ENCODE data around the gene NXPH3.

DNA sequence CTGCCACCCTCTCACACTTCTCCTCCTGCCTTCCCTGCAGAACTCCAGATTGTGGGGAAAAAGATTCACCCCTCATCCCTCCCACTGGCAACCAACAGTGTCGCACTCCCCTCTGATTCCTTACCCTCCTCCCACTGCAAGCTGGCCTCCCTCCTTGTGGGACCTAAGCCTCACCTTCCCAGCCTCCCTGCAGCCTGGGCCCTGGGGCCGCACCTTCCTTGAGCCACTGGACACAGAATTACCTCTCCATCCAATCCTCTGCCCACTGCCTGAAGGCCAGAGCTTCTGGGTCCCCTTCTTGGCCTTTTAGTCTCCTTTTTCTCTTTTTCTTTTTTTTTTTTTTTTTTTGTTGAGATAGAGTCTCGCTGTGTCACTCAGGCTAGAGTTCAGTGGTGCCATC is 46.7 kb upstream of the NXPH3 start:
- TF ChIP-seq RNF2 (IDR thresholded peaks at IDR 0.05) (no peak), RAD21 (CRISPR knock-in tag; conservative IDR thresholded peaks at IDR 0.05 in 1 of 2, IDR thresholded peaks at IDR 0.05 in 1 of 2) (no peak), FIP1L1 (IDR thresholded peaks at IDR 0.05; ENCODE audit: low read depth, low read length, poor library complexity, severe bottlenecking) (no peak), SMAD1 (IDR thresholded peaks at IDR 0.05; ENCODE audit: low read depth, low read length, partially characterized antibody) (no peak), POLR2A (conservative IDR thresholded peaks at IDR 0.05) (no peak), RBM25 (IDR thresholded peaks at IDR 0.05; ENCODE audit: low read depth, low read length, severe bottlenecking) (no peak)
- TF ChIP-seq, protein P1, sequence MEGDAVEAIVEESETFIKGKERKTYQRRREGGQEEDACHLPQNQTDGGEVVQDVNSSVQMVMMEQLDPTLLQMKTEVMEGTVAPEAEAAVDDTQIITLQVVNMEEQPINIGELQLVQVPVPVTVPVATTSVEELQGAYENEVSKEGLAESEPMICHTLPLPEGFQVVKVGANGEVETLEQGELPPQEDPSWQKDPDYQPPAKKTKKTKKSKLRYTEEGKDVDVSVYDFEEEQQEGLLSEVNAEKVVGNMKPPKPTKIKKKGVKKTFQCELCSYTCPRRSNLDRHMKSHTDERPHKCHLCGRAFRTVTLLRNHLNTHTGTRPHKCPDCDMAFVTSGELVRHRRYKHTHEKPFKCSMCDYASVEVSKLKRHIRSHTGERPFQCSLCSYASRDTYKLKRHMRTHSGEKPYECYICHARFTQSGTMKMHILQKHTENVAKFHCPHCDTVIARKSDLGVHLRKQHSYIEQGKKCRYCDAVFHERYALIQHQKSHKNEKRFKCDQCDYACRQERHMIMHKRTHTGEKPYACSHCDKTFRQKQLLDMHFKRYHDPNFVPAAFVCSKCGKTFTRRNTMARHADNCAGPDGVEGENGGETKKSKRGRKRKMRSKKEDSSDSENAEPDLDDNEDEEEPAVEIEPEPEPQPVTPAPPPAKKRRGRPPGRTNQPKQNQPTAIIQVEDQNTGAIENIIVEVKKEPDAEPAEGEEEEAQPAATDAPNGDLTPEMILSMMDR (IDR thresholded peaks at IDR 0.05 in 2 of 3, conservative IDR thresholded peaks at IDR 0.05 in 1 of 3; ENCODE audit: insufficient read depth in 2 of 3, low read depth in 1 of 3, low read length in 3 of 3) = no peak

Data from K562 (cell line).